Prostate gland (tissue), 2 donors: ENCODE results near the gene DNM2. TPM values are rescaled to one million over a fixed set of nuclear protein-coding genes. Genes with fewer than 3 reads are reported as not detected.
A peak's percentile ranks its signal among the peaks of the same experiment; 100 is the strongest.
"Not testable (repeated sequence)": the region's sequence is repeated elsewhere in the genome, so short reads cannot be mapped to it uniquely, and the experiment has no call there.

Experiments
- DNase-seq: peaks from one replicate; pipeline ENCODE4 v3.0.0-alpha.2; 2019; ENCODE audit warnings: low spot score
- H3K27ac ChIP-seq, 2 donors: fragments of 200-600 bp; sonication (generic); 2 replicates each; pipeline ENCODE4 v1.5.1; 2017 to 2019
- H3K27me3 ChIP-seq: fragments of 200-600 bp; sonication (generic); replicated peaks from 2 replicates; pipeline ENCODE4 v1.5.1; 2019; ENCODE audit not compliant: insufficient read depth
- H3K36me3 ChIP-seq, 2 donors: fragments of 200-600 bp; sonication (generic); 1 replicate in 1 of 2; 2 replicates in 1 of 2; pipeline versions ENCODE4 v1.5.1 to v1.8.1; 2017 to 2019
- H3K4me1 ChIP-seq: fragments of 200-600 bp; sonication (generic); replicated peaks from 2 replicates; pipeline ENCODE4 v1.5.1; 2019
- H3K4me3 ChIP-seq, 2 donors: fragments of 200-600 bp; sonication (generic); 2 replicates each; pipeline ENCODE4 v1.5.1; 2017 to 2019
- H3K9me3 ChIP-seq: fragments of 200-600 bp; sonication (generic); 2 replicates; pipeline ENCODE4 v1.5.1; 2017
- CTCF ChIP-seq, 4 experiments: fragments of 200-600 bp in 2 of 4; fragments of 450-650 bp in 2 of 4; sonication (generic) in 2 of 4; IDR thresholded peaks; 1 replicate in 3 of 4; 2 replicates in 1 of 4; pipeline ENCODE4 v1.5.1; 2016 to 2019; ENCODE audit warnings: antibody characterized with exemption in 4 of 4, mild to moderate bottlenecking in 2 of 4, moderate library complexity in 2 of 4
- POLR2A ChIP-seq: fragments of 450-650 bp; IDR thresholded peaks from one replicate; pipeline ENCODE4 v1.6.1; 2016; ENCODE audit warnings: antibody characterized with exemption, mild to moderate bottlenecking
- POLR2AphosphoS5 ChIP-seq: sonication (generic); formaldehyde crosslinking; IDR thresholded peaks from one replicate; pipeline ENCODE4 v1.6.1; 2017; ENCODE audit warnings: antibody characterized with exemption
- WGBS: methylation state at CpG from one replicate; pipeline ENCODE4 v1.1.5; 2018; 5-methylcytosine and 5-hydroxymethylcytosine counted together
- intact Hi-C: fragments of 100-400 bp; cut with DNase I; formaldehyde crosslinking; loops from one replicate; pipeline ENCODE4 v1.14.2; 2022
- total RNA-seq, 2 donors: library from RNA; depleted of rRNA; stranded (reverse); fragments of >200 nt; gene quantifications; one replicate each; pipeline ENCODE4 v1.1.0, GENCODE V29; 2016

Gene DNM2
- total RNA-seq, 2 donors from 2014 or later: 137 to 279 TPM

DNA sequence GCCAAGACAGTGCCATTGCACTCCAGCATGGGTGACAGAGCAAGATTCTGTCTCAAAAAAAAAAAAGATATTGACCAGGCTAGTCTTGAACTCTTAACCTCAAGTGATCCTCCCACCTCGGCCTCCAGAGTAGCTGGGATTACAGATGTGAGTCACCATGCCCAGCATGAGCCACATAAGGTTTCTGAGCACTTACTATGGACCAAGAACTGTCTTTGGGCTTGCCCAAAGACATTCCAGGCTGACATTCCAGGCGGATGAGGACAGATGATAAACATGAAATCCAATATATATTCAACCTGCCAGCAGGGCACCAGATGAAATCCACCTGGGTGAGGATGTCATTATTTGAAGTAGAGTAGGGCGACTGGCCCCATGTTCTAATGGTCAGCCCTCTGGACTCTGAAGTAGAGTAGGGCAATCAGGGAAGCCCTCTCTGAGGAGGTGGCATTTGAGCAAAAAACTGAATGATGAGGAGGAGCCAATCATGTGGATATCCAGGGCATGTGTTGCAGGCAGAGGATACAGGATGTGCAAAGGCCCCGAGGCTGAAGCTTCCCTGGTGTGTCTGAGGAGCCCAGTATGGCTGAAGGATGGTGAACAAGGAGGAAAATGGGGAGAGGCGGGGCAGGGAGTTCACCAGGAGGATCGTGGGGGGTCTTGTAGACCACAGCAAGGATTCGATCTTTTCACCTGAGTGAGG, 134.4 kb downstream of the DNM2 start:
- H3K4me1 ChIP-seq: no peaks in the 10 kb centered on the region
- no peak overlapping the region for H3K4me3 ChIP-seq
- H3K9me3 ChIP-seq: no peaks in the 10 kb centered on the region
- no peak overlapping the region for H3K27ac ChIP-seq
- no peaks in the 10 kb centered on the region for H3K36me3 ChIP-seq
- H3K27me3 ChIP-seq: peaks cover 2% of the 10 kb centered on the region
- intact Hi-C loops: no loop called here
- TF ChIP-seq CTCF (IDR thresholded peaks at IDR 0.05) (no peak), POLR2AphosphoS5 (no peak), POLR2A (no peak)
- DNase-seq: no peak
- 71% methylated on average over 7 of the region's 7 CpGs for WGBS

DNA sequence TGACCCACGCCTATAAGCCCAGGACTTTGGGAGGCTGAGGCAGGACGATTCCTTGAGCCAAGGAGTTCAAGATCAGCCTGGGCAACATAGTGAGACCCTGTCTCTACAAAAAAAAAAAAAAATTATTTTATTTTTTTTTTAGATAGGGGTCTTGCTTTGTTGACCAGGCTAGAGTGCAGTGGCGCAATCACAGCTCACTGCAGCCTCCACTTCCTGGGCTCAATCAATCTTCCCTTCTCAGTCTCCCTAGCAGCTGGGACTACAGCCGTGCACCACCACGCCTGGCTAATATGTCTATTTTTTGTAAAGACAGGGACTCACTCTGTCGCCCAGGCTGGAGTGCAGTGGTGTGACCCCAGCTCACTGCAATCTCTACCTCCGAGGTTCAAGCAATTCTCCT, 135.1 kb downstream of the DNM2 start:
- intact Hi-C loops: no loop called here
- 87% methylated on average over 7 of the region's 7 CpGs for WGBS

DNA sequence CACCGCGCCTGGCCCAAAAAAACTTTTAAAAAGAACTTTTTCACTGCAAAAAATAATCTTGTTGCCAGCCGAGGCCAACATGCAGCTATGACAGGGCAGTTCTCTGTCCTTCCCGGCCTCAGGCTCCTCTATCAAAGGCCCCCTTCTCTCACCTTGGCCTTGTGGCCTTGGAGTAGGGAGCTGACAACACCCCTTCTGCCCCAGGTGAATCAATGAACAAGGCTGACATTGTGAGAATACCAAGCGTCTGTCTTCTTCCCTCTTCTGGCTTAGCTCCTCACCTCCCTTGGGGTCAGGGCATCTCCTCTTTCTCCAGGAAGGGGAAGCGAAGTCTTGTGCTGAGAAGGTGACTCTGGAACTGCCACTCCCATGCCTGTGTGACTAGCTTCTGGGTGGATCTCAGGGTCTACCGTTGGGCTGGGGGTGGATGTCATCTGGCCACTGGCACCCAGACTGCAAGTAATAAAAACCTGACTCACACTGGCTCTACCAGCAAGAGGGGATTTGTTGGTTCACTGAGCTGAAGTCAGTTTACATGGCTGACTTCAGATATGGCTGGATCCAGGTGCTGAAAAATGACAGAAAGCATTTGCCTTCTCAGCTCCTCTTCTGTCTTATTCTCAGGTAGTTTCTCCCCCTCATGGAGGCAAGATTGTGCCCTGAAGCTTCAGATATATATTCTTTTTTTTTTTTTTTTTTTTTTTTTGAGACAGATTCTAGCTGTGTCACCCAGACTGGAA, 136.6 kb downstream of the DNM2 start:
- Histone ChIP-seq H3K9me3 (no peaks in the 10 kb centered on the region), H3K36me3 (no peaks in the 10 kb centered on the region), H3K27me3 (peaks cover 2% of the 10 kb centered on the region), H3K4me3 (no peak overlapping the region), H3K4me1 (no peaks in the 10 kb centered on the region), H3K27ac (no peak overlapping the region)
- intact Hi-C loops: no loop called here
- DNase-seq: no peak
- TF ChIP-seq POLR2AphosphoS5 (no peak), POLR2A (no peak), CTCF (IDR thresholded peaks at IDR 0.05) (no peak)
- 74% methylated on average over 7 of the region's 7 CpGs for WGBS

More for the DNA sequence above, 135.1 kb downstream of the DNM2 start:
- no peak for DNase-seq
- Histone ChIP-seq H3K27me3 (peaks cover 2% of the 10 kb centered on the region), H3K36me3 (no peaks in the 10 kb centered on the region), H3K27ac (no peak overlapping the region), H3K4me1 (no peaks in the 10 kb centered on the region), H3K4me3 (no peak overlapping the region), H3K9me3 (no peaks in the 10 kb centered on the region)
- TF ChIP-seq POLR2A (no peak), CTCF (IDR thresholded peaks at IDR 0.05) (no peak), POLR2AphosphoS5 (no peak)

- Histone ChIP-seq H3K4me1 (no peaks in the 10 kb centered on the region), H3K9me3 (no peaks in the 10 kb centered on the region), H3K27me3 (no peaks in the 10 kb centered on the region), H3K36me3 (no peaks in the 10 kb centered on the region), H3K27ac (no peak overlapping the region), H3K4me3 (no peak overlapping the region)
- no peak for DNase-seq
- TF ChIP-seq POLR2A: no peak
- TF ChIP-seq CTCF (IDR thresholded peaks at IDR 0.05): peak in 2 of 4 experiments; percentile 19 to 39
- intact Hi-C loops: no loop called here
- 65% methylated on average over 5 of the region's 5 CpGs for WGBS
Observed at GRCh38 chr19:10855879-10856522, 138.1 kb downstream of the DNM2 start.

- H3K36me3 ChIP-seq, DNase-seq, H3K27me3 ChIP-seq, intact Hi-C loops, H3K27ac ChIP-seq, H3K4me3 ChIP-seq, H3K4me1 ChIP-seq, H3K9me3 ChIP-seq: not testable (repeated sequence)
- 100% methylated on average over 1 of the region's 1 CpG for WGBS
Observed at GRCh38 chr19:10856899-10857298, 139.0 kb downstream of the DNM2 start.
